ENCODE results near the gene AHCYL2. TPM values are rescaled to one million over a fixed set of nuclear protein-coding genes. Genes with fewer than 3 reads are reported as not detected.

The AHCYL2 gene
- total and polyA plus RNA-seq, 12 donors = 6.6 to 57.1 (median 21.7) TPM

DNA sequence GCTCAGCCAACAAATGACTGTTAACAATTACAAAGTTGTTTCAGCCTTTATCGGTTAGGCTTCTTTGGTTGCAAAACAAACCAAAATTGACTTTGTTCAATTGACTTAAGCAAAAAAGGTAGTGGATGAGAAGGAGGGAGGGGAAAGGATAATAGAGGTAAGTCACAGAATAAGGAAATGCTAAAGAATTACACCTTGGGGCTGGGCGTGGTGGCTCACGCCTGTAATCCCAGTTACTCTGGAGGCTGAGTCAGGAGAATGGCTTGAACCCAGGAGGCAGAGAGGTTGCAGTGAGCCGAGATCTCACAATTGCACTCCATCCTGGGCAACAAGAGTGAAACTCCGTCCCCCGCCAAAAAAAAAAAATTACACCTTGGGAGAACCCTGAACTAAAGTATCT, 41.4 kb downstream of the AHCYL2 start:
- H3K27me3 ChIP-seq = no peaks in the 10 kb centered on the region
- TF ChIP-seq POLR2A (IDR thresholded peaks at IDR 0.05) = no peak
- TF ChIP-seq, protein P1, sequence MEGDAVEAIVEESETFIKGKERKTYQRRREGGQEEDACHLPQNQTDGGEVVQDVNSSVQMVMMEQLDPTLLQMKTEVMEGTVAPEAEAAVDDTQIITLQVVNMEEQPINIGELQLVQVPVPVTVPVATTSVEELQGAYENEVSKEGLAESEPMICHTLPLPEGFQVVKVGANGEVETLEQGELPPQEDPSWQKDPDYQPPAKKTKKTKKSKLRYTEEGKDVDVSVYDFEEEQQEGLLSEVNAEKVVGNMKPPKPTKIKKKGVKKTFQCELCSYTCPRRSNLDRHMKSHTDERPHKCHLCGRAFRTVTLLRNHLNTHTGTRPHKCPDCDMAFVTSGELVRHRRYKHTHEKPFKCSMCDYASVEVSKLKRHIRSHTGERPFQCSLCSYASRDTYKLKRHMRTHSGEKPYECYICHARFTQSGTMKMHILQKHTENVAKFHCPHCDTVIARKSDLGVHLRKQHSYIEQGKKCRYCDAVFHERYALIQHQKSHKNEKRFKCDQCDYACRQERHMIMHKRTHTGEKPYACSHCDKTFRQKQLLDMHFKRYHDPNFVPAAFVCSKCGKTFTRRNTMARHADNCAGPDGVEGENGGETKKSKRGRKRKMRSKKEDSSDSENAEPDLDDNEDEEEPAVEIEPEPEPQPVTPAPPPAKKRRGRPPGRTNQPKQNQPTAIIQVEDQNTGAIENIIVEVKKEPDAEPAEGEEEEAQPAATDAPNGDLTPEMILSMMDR (IDR thresholded peaks at IDR 0.05) = no peak

DNA sequence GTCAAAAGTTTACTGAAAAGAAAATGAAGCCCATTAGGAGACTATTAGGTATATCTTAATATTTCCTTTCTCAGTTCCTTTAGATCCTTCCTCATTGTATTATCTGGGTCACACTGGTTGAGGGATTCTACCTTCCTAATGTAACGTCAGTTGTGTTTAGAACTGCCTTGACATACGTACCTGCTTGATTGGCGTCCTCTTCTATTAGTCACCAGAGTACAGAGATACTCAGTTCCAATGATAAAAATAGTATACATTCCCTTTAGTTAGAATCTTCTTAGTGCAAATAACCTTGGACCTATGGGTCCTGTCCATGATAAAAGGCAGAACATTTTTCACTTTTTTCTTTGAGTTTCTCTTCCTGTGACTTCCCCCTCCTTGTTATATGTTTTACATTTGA, 45.2 kb downstream of the AHCYL2 start:
- WGBS, 4 donors = 62 to 79% (median 66%) methylated on average over 3 of the region's 3 CpGs
- Histone ChIP-seq H3K27me3 (no peaks in the 10 kb centered on the region), H3K4me3 (no peak overlapping the region), H3K9me3 (replicated peaks in 1 of 3) (peaks cover 0 to 3% (median 0%) of the 10 kb centered on the region in 3 donors), H3K27ac (no peak overlapping the region), H3K36me3 (replicated peaks in 1 of 2) (no peaks in the 10 kb centered on the region), H3K4me1 (replicated peaks in 1 of 2) (no peaks in the 10 kb centered on the region)
- no peak for TF ChIP-seq POLR2A (IDR thresholded peaks at IDR 0.05)
- TF ChIP-seq, protein P1 (IDR thresholded peaks at IDR 0.05) = no peak
- intact Hi-C loops (cut with DNase I) = loop anchor here (5.0 to 10.0 kb wide), 2 partner anchors 45 to 48 kb away; partner anchors contain the start of gene AHCYL2 (in 1 of the 2)
- no peak for DNase-seq

More for the DNA sequence above, 41.4 kb downstream of the AHCYL2 start:
- no peak for DNase-seq
- 96 to 97% (median 96%) methylated on average over 6 of the region's 6 CpGs for WGBS, 4 donors
- Histone ChIP-seq H3K36me3 (replicated peaks in 1 of 2) (no peaks in the 10 kb centered on the region), H3K4me3 (no peak overlapping the region), H3K27ac (no peak overlapping the region), H3K4me1 (replicated peaks in 1 of 2) (no peaks in the 10 kb centered on the region), H3K9me3 (replicated peaks in 1 of 3) (no peaks in the 10 kb centered on the region)
- intact Hi-C loops (cut with DNase I) = no loop called here

DNA sequence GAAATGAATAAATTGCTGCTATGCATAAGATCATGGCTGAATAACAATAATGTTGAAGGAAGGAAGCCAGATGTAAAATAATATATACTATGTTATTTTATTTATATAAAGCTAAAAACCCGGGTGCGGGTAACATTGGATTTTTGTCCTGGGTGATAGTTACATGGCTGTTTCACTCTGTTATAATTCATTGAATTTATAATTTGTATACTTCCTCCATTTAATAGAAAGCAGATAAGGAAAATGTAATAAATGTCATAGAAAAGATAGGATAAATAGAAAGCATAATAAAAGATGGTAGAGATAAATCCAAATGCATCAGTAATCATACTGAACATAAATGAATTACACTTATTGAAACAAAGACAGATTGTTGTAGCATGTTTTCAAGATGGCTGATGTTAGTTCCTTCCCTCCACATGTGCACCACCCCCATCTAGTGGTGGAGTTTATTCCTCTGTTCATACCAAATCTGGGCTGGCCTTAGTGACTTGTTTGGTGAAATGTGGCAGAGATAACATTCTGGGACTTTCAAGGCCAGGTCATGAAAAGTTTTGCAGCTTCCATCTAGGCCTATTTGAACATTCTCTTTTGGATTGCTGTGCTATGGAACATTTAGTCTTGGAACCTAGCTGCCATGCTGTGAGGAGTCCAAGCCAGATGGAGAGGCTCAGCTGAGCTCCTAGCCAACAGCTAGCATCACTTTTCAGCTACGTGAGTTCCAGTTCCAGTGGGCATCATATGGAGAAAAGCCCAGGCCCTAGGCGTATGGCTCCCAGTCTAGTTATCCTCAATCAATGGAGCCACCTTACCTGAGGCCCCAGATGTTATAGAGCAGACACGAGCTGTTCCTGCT, 46.9 kb downstream of the AHCYL2 start:
- peaks cover 0 to 3% (median 0%) of the 10 kb centered on the region in 3 donors for H3K9me3 ChIP-seq (replicated peaks in 1 of 3)
- WGBS, 4 donors = 69 to 76% (median 73%) methylated on average over 5 of the region's 5 CpGs
- H3K27me3 ChIP-seq = no peaks in the 10 kb centered on the region
- no peak overlapping the region for H3K27ac ChIP-seq
- H3K4me1 ChIP-seq (replicated peaks in 1 of 2) = no peaks in the 10 kb centered on the region
- TF ChIP-seq, protein P1 (IDR thresholded peaks at IDR 0.05) = peak; percentile 57 to 79 (median 72)
- TF ChIP-seq POLR2A (IDR thresholded peaks at IDR 0.05) = no peak
- H3K4me3 ChIP-seq = no peak overlapping the region
- DNase-seq = peak; percentile 47 to 80 (median 75)
- no peaks in the 10 kb centered on the region for H3K36me3 ChIP-seq (replicated peaks in 1 of 2)
- intact Hi-C loops (cut with DNase I) = loop anchor here (5.0 to 10.0 kb wide), 2 partner anchors 47 to 49 kb away; partner anchors contain the start of gene AHCYL2 (in 1 of the 2)

DNA sequence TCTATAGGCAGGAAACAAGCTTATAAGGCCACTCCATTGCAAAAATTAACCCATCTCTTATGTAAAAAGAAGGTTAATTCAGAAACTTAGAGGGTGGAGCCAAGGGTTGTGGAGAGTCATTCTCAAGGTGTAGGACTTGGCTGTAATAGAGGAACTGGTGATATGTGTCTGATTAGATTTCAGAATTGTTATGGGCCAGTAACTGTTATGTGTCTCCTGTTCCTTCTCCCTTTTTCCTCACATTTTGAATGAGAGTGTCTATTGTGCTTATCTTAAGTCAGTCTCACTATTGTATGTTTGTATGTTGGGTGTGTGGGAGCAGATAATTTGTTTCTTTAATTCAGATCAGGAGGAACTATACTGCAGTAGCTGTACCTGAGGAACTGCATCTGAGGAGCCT, 49.1 kb downstream of the AHCYL2 start:
- H3K36me3 ChIP-seq (replicated peaks in 1 of 2) = no peaks in the 10 kb centered on the region
- TF ChIP-seq, protein P1 (IDR thresholded peaks at IDR 0.05) = no peak
- TF ChIP-seq POLR2A (IDR thresholded peaks at IDR 0.05) = no peak
- H3K4me3 ChIP-seq = no peak overlapping the region
- H3K4me1 ChIP-seq (replicated peaks in 1 of 2) = no peaks in the 10 kb centered on the region
- H3K27me3 ChIP-seq = no peaks in the 10 kb centered on the region
- intact Hi-C loops (cut with DNase I) = loop anchor here (5.0 to 10.0 kb wide), 2 partner anchors 49 to 52 kb away; partner anchors contain the start of gene AHCYL2 (in 1 of the 2)
- no peak overlapping the region for H3K27ac ChIP-seq
- H3K9me3 ChIP-seq (replicated peaks in 1 of 3) = peaks cover 0 to 3% (median 0%) of the 10 kb centered on the region in 3 donors
- DNase-seq = no peak

All from adrenal gland (tissue), 12 donors.